H1 (cell line): Measurements from ENCODE around the gene PDE4C. TPM values are rescaled to one million over a fixed set of nuclear protein-coding genes. Genes with fewer than 3 reads are reported as not detected.

Source experiments
- CTCF ChIA-PET: fragments of 300-600 bp; sonication (Branson Sonifier 250); formaldehyde crosslinking; loops from one replicate; lab custom pipeline; 2021; ENCODE audit not compliant: partially characterized antibody; lab: Charles Lee
- POLR2A ChIA-PET: fragments of 300-600 bp; sonication (Branson Sonifier 250); formaldehyde crosslinking; loops from one replicate; lab custom pipeline; 2021; ENCODE audit warnings: inconsistent platforms; ENCODE audit not compliant: partially characterized antibody; lab: Charles Lee
- DNase-seq, 2 experiments: peaks; one replicate each; pipeline versions ENCODE4 v3.0.0 to v3.0.0-alpha.2; 2010 to 2022; ENCODE audit warnings: low spot score in 2 of 2, low read depth in 1 of 2, mixed read lengths in 1 of 2
- FAIRE-seq: peaks from 2 replicates; lab custom pipeline; 2011; peaks lifted over from hg19 to GRCh38; lab: Jason Lieb, UNC
- H2AFZ ChIP-seq: 2 replicates; pipeline ENCODE4 v1.8.1; 2012; ENCODE audit warnings: low read length, inconsistent platforms
- H2AK5ac ChIP-seq: 2 replicates; pipeline ENCODE4 v1.6.1; 2013; ENCODE audit warnings: low read depth, low read length
- H2BK120ac ChIP-seq: replicated peaks from 2 replicates; pipeline ENCODE3; 2013; ENCODE audit warnings: low read depth, low read length, inconsistent platforms
- H2BK12ac ChIP-seq: 2 replicates; pipeline ENCODE4 v1.6.1; 2013; ENCODE audit warnings: low read depth, low read length
- H2BK15ac ChIP-seq: 2 replicates; pipeline ENCODE4 v1.6.1; 2013; ENCODE audit warnings: low read length
- H2BK20ac ChIP-seq: 2 replicates; pipeline ENCODE4 v1.6.1; 2013; ENCODE audit warnings: low read length
- H2BK5ac ChIP-seq: 2 replicates; pipeline ENCODE4 v1.6.1; 2013; ENCODE audit warnings: low read depth, low read length
- H3K14ac ChIP-seq: 2 replicates; pipeline ENCODE4 v1.6.1; 2013; ENCODE audit warnings: inconsistent platforms; ENCODE audit not compliant: insufficient read length
- H3K18ac ChIP-seq: 2 replicates; pipeline ENCODE4 v1.6.1; 2013; ENCODE audit warnings: low read length; ENCODE audit errors: extremely low read depth
- H3K23ac ChIP-seq: 2 replicates; pipeline ENCODE4 v1.6.1; 2013; ENCODE audit warnings: inconsistent platforms; ENCODE audit not compliant: insufficient read length
- H3K23me2 ChIP-seq: 2 replicates; pipeline ENCODE4 v1.6.1; 2013; ENCODE audit warnings: low read depth, low read length
- H3K27ac ChIP-seq: 2 replicates; pipeline ENCODE4 v1.6.1; 2011; ENCODE audit warnings: low read depth, low read length, inconsistent platforms
- H3K27me3 ChIP-seq, 4 experiments: replicated peaks in 1 of 4; 1 replicate in 1 of 4; 2 replicates in 3 of 4; pipeline versions ENCODE4 v1.6.1 to v1.8.1; 2011 to 2013; ENCODE audit warnings: low read length in 3 of 4, mild to moderate bottlenecking in 3 of 4, inconsistent platforms in 2 of 4, mixed read lengths in 2 of 4, moderate library complexity in 1 of 4; ENCODE audit not compliant: control insufficient read depth in 3 of 4, insufficient read depth in 3 of 4; ENCODE audit errors: extremely low read depth in 1 of 4
- H3K36me3 ChIP-seq, 4 experiments: 2 replicates each; pipeline versions ENCODE4 v1.6.1 to v1.8.1; 2011 to 2013; ENCODE audit warnings: mild to moderate bottlenecking in 4 of 4, low read length in 3 of 4, moderate library complexity in 2 of 4, control low read depth in 1 of 4, inconsistent platforms in 1 of 4; ENCODE audit not compliant: insufficient read depth in 4 of 4, control insufficient read depth in 2 of 4
- H3K4ac ChIP-seq: replicated peaks from 2 replicates; pipeline ENCODE3; 2013; ENCODE audit warnings: low read length, low read depth, mixed read lengths, inconsistent platforms; ENCODE audit not compliant: insufficient read length
- H3K4me1 ChIP-seq, 4 experiments: replicated peaks in 1 of 4; 1 replicate in 1 of 4; 2 replicates in 3 of 4; pipeline versions ENCODE4 v1.6.1 to v1.8.1; 2011 to 2013; ENCODE audit warnings: low read length in 3 of 4, inconsistent platforms in 2 of 4, mixed read lengths in 1 of 4; ENCODE audit not compliant: insufficient read depth in 4 of 4, control insufficient read depth in 3 of 4
- H3K4me2 ChIP-seq, 2 experiments: 2 replicates each; pipeline versions ENCODE4 v1.6.1 to v1.8.1; 2011 to 2013; ENCODE audit warnings: low read depth in 2 of 2, low read length in 2 of 2, control low read depth in 1 of 2, inconsistent platforms in 1 of 2, mild to moderate bottlenecking in 1 of 2; ENCODE audit not compliant: insufficient read depth in 1 of 2
- H3K4me3 ChIP-seq, 4 experiments: fragments of 200-600, 300-600 bp in 1 of 4; sonication (generic), shearing (Covaris generic), sonication (Bioruptor Twin) in 1 of 4; 2 replicates each; pipeline versions ENCODE4 v1.5.1 to v1.8.1; 2011 to 2016; ENCODE audit warnings: low read length in 4 of 4, low read depth in 3 of 4, control low read depth in 2 of 4, inconsistent platforms in 2 of 4, mild to moderate bottlenecking in 2 of 4, mixed read lengths in 1 of 4, moderate library complexity in 1 of 4; ENCODE audit not compliant: insufficient read depth in 2 of 4; ENCODE audit errors: extremely low read depth in 1 of 4
- H3K56ac ChIP-seq: replicated peaks from 2 replicates; pipeline ENCODE3; 2013; ENCODE audit warnings: low read depth, mild to moderate bottlenecking, mixed read lengths, low read length, inconsistent platforms; ENCODE audit not compliant: insufficient read length
- H3K79me1 ChIP-seq: 2 replicates; pipeline ENCODE4 v1.6.1; 2013; ENCODE audit warnings: low read depth, low read length, control low read depth
- H3K79me2 ChIP-seq, 2 experiments: 2 replicates each; pipeline versions ENCODE4 v1.6.1 to v1.8.1; 2012 to 2013; ENCODE audit warnings: low read length in 2 of 2, mild to moderate bottlenecking in 2 of 2, inconsistent platforms in 1 of 2; ENCODE audit not compliant: insufficient read depth in 2 of 2, control insufficient read depth in 1 of 2
- H3K9ac ChIP-seq, 4 experiments: replicated peaks in 1 of 4; 1 replicate in 1 of 4; 2 replicates in 3 of 4; pipeline versions ENCODE4 v1.6.1 to v1.8.1; 2011 to 2013; ENCODE audit warnings: low read depth in 3 of 4, low read length in 3 of 4, control low read depth in 2 of 4, mild to moderate bottlenecking in 2 of 4, moderate library complexity in 2 of 4, inconsistent platforms in 1 of 4; ENCODE audit errors: extremely low read depth in 1 of 4
- H3K9me3 ChIP-seq, 2 experiments: 2 replicates each; pipeline versions ENCODE4 v1.6.1 to v1.8.1; 2012 to 2013; ENCODE audit warnings: mild to moderate bottlenecking in 2 of 2, moderate library complexity in 2 of 2, control low read depth in 1 of 2, inconsistent platforms in 1 of 2, low read depth in 1 of 2, low read length in 1 of 2, mixed read lengths in 1 of 2; ENCODE audit not compliant: insufficient read depth in 2 of 2
- H4K20me1 ChIP-seq, 2 experiments: replicated peaks in 1 of 2; 2 replicates each; pipeline versions ENCODE3 to v1.8.1; 2011 to 2013; ENCODE audit warnings: inconsistent platforms in 2 of 2, low read length in 2 of 2, mild to moderate bottlenecking in 1 of 2; ENCODE audit not compliant: insufficient read depth in 2 of 2, control insufficient read depth in 1 of 2
- H4K5ac ChIP-seq: 2 replicates; pipeline ENCODE4 v1.6.1; 2013; ENCODE audit warnings: low read length, low read depth, mixed read lengths, inconsistent platforms; ENCODE audit not compliant: insufficient read length
- H4K8ac ChIP-seq: 2 replicates; pipeline ENCODE4 v1.8.0; 2013; ENCODE audit warnings: mild to moderate bottlenecking, moderate library complexity, low read length, inconsistent platforms; ENCODE audit not compliant: insufficient read depth; ENCODE audit errors: extremely low read depth
- H4K91ac ChIP-seq: replicated peaks from 2 replicates; pipeline ENCODE3; 2013; ENCODE audit warnings: low read length, mixed read lengths, inconsistent platforms; ENCODE audit not compliant: insufficient read length
- WGBS, 2 experiments: shearing (Covaris generic) in 1 of 2; methylation state at CpG; one replicate each; pipeline versions ENCODE4 v1.1.6 to v1.1.7; 2013 to 2015; ENCODE audit warnings: low lambda C conversion rate in 2 of 2, mixed read lengths in 2 of 2, inconsistent platforms in 1 of 2, low coverage in 1 of 2, missing lambda C conversion rate in 1 of 2; ENCODE audit not compliant: insufficient replicate concordance in 2 of 2, insufficient coverage in 1 of 2, insufficient read length in 1 of 2; ENCODE audit errors: extremely low coverage in 1 of 2, missing lambda C conversion rate in 1 of 2; 5-methylcytosine and 5-hydroxymethylcytosine counted together
- polyA plus RNA-seq, 7 experiments: library from polyadenylated mRNA; depleted of rRNA in 3 of 7; stranded (reverse) in 5 of 7; unstranded in 2 of 7; fragments of >200 nt in 5 of 7; fragments of 200-250 nt in 2 of 7; gene quantifications; 1 replicate in 5 of 7; 2 replicates in 1 of 7; 4 replicates in 1 of 7; pipeline versions ENCODE4 v1.2.1 to v1.2.3, GENCODE V29; 2011 to 2013; ENCODE audit warnings: missing spikeins in 2 of 7, mixed read lengths in 2 of 7
- total RNA-seq: library from RNA; stranded (reverse); fragmentation: NEBNext Ultra II Directional; extraction: Animal tissue kit (Norgen Biotek cat#: 25700); gene quantifications from 2 replicates; pipeline ENCODE4 v1.2.1, GENCODE V29; 2021
- TF ChIP-seq, protein P1 (sequence below): IDR thresholded peaks from 2 replicates; pipeline ENCODE4 v1.6.1; 2012; ENCODE audit warnings: inconsistent platforms

Gene PDE4C
- total and polyA plus RNA-seq, 2 of the 8 experiments (the other 6 are each of a cell fraction or from before 2014, with no cell fraction given), result 2.7 to 3.1 TPM

DNA sequence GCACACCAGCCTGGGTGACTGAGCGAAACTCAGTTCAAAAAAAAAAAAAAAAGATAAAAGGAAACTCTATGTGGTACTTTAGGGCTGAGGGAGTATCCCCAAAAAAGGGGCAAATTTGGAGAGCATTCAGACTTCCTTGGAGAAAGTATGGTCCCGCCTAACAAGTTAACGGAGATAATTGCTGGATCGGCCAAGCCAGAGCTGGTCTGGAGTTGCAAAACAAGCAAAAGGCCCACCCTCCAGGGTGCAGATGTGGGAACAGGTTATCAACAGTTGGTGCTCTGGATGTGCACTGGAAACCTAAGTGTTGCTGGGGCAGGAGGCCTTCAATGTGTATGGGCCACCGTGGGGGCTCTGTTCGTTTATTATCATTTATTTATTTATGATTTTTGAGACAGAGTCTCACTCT, 45.2 kb upstream of the PDE4C start:
- 97% methylated on average over 6 of the region's 6 CpGs; no CpG with 5 or more reads in 1 of the 2 experiments for WGBS, 2 experiments
- H3K18ac ChIP-seq, result no peak overlapping the region
- no peak overlapping the region for H4K5ac ChIP-seq
- H2BK15ac ChIP-seq, result no peak overlapping the region
- H2BK120ac ChIP-seq, result no peak overlapping the region
- peaks cover 3% of the 10 kb centered on the region; the same call in 1 of the 2 replicates for H3K79me1 ChIP-seq
- no peak overlapping the region for H3K14ac ChIP-seq
- FAIRE-seq (no peak), DNase-seq (no peak)
- H3K4me2 ChIP-seq, result no peak overlapping the region
- no peak overlapping the region for H2BK12ac ChIP-seq
- H3K4ac ChIP-seq, result no peak overlapping the region
- H4K91ac ChIP-seq, result no peak overlapping the region
- POLR2A ChIA-PET, result interaction anchor here (0.6 to 3.3 kb wide), 5 partner anchors 10 to 44 kb away, joined by 3 to 24 read pairs (median 4); partner anchors contain the start of gene JUND
- no peaks in the 10 kb centered on the region; a peak in 1 of 8 replicates for H3K36me3 ChIP-seq
- no peak overlapping the region for H3K4me3 ChIP-seq
- H2AFZ ChIP-seq, result no peak overlapping the region
- H3K4me1 ChIP-seq, result peaks cover 0 to 4% (median 0%) of the 10 kb centered on the region in 4 experiments; a peak in 3 of 7 replicates
- no peaks in the 10 kb centered on the region for H3K9me3 ChIP-seq
- H3K27ac ChIP-seq, result no peak overlapping the region
- no peak overlapping the region for H3K23ac ChIP-seq
- no peaks in the 10 kb centered on the region for H3K27me3 ChIP-seq
- H3K23me2 ChIP-seq, result no peaks in the 10 kb centered on the region; the same call in 1 of the 2 replicates
- H4K20me1 ChIP-seq, result peaks cover 2 to 8% of the 10 kb centered on the region in 2 experiments
- H3K56ac ChIP-seq, result no peak overlapping the region
- no peak overlapping the region for H2BK20ac ChIP-seq
- no peak overlapping the region for H2BK5ac ChIP-seq
- H2AK5ac ChIP-seq, result no peak overlapping the region
- no peaks in the 10 kb centered on the region for H3K79me2 ChIP-seq
- CTCF ChIA-PET, result interaction anchor here (0.6 to 13.6 kb wide), 16 partner anchors 7 to 808 kb away, joined by 3 to 242 read pairs (median 4); partner anchors contain the start of genes LSM4 and SSBP4
- no peak overlapping the region for H3K9ac ChIP-seq
- H4K8ac ChIP-seq, result no peak overlapping the region
- TF ChIP-seq, protein P1, sequence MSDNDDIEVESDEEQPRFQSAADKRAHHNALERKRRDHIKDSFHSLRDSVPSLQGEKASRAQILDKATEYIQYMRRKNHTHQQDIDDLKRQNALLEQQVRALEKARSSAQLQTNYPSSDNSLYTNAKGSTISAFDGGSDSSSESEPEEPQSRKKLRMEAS, result no peak
